GM13977 (cell line): ENCODE measurements around the gene RAB14.
"Not testable (repeated sequence)": the region's sequence is repeated elsewhere in the genome, so short reads cannot be mapped to it uniquely, and the experiment has no call there.

Experiments used
- DNase-seq: peaks from one replicate; pipeline ENCODE4 v3.0.0; 2012; ENCODE audit warnings: low spot score
- CTCF ChIP-seq: IDR thresholded peaks from 2 replicates; pipeline ENCODE4 v1.5.1; 2012; ENCODE audit warnings: mild to moderate bottlenecking, control low read depth; ENCODE audit not compliant: insufficient read depth; ENCODE audit errors: extremely low read depth, missing control alignments
- in situ Hi-C: fragments of 300-500 bp; cut with MboI; formaldehyde crosslinking; loops from one replicate; pipeline ENCODE4 v1.12.0; 2022; ENCODE audit warnings: low sequenced_read_pairs, low pct_unique_long_range_greater_than_20kb, mixed read lengths, inconsistent platforms; ENCODE audit not compliant: unreplicated experiment

RAB14 gene

GRCh38 chr9:121140162-121140561, 61.5 kb downstream of the RAB14 start:
- no peak for DNase-seq
- in situ Hi-C loops, result no loop called here
- TF ChIP-seq CTCF, result no peak

GRCh38 chr9:121138973-121139372, 62.7 kb downstream of the RAB14 start:
- in situ Hi-C loops, result no loop called here
- no peak for TF ChIP-seq CTCF
- no peak for DNase-seq

- DNase-seq, result no peak
- TF ChIP-seq CTCF, result no peak
- in situ Hi-C loops, result no loop called here
These were observed 63.1 kb downstream of the RAB14 start for GRCh38 chr9:121138561-121138960.

GRCh38 chr9:121135642-121136041, 66.0 kb downstream of the RAB14 start:
- DNase-seq, result no peak
- in situ Hi-C loops, result no loop called here
- no peak for TF ChIP-seq CTCF

- TF ChIP-seq CTCF, result no peak
- DNase-seq, result no peak
- in situ Hi-C loops, result no loop called here
These were observed 68.4 kb downstream of the RAB14 start for GRCh38 chr9:121133104-121133816.

GRCh38 chr9:121129384-121129783, 72.3 kb downstream of the RAB14 start:
- in situ Hi-C loops, DNase-seq: not testable (repeated sequence)
